ENCODE results near the gene ADTRP. TPM values are rescaled to one million over a fixed set of nuclear protein-coding genes. Genes with fewer than 3 reads are reported as not detected.

The ADTRP gene
- total and polyA plus RNA-seq, 2 experiments from 2014 or later, result 1.3 to 2.6 TPM

GRCh38 chr6:11784341-11784740, 5.7 kb upstream of the ADTRP start:
- H3K4me2 ChIP-seq (ENCODE audit: unreplicated experiment), result no peak overlapping the region
- in situ Hi-C loops (cut with MboI), result no loop called here
- H2AFZ ChIP-seq, result no peak overlapping the region
- WGBS, 2 experiments (ENCODE audit: low coverage in 1 of 2, low lambda C conversion rate in 2 of 2, missing lambda C conversion rate in 2 of 2), result 67 to 69% methylated on average over 7 of the region's 7 CpGs
- H3F3A ChIP-seq (ENCODE audit: insufficient read depth), result no peaks in the 10 kb centered on the region
- H3K36me3 ChIP-seq (ENCODE audit: low read depth), result no peaks in the 10 kb centered on the region
- H3K9me3 ChIP-seq (ENCODE audit: low read depth), result no peaks in the 10 kb centered on the region
- H3K9me2 ChIP-seq (ENCODE audit: insufficient read depth), result no peaks in the 10 kb centered on the region
- H3K27me3 ChIP-seq (replicated peaks; ENCODE audit: insufficient read depth), result no peaks in the 10 kb centered on the region
- no peaks in the 10 kb centered on the region for H3K79me2 ChIP-seq (ENCODE audit: insufficient read depth)
- no peaks in the 10 kb centered on the region for H3K4me1 ChIP-seq (ENCODE audit: insufficient read depth)
- no peak overlapping the region for H3K9ac ChIP-seq
- H3K27ac ChIP-seq, result no peak overlapping the region
- TF ChIP-seq EZH2 (IDR thresholded peaks at IDR 0.05; ENCODE audit: insufficient read depth, poor library complexity, severe bottlenecking) (no peak), EZH2phosphoT487 (IDR thresholded peaks at IDR 0.05; ENCODE audit: insufficient read depth, low read depth) (no peak)
- H3K4me3 ChIP-seq, result no peak overlapping the region
- no peak for DNase-seq
- no peaks in the 10 kb centered on the region for H4K20me1 ChIP-seq (ENCODE audit: insufficient read depth)

GRCh38 chr6:11783524-11784064, 5.0 kb upstream of the ADTRP start:
- Histone ChIP-seq H3K9me2 (ENCODE audit: insufficient read depth) (no peaks in the 10 kb centered on the region), H3F3A (ENCODE audit: insufficient read depth) (no peaks in the 10 kb centered on the region), H3K27ac (no peak overlapping the region), H3K36me3 (ENCODE audit: low read depth) (no peaks in the 10 kb centered on the region), H3K9ac (no peak overlapping the region), H2AFZ (no peak overlapping the region), H3K9me3 (ENCODE audit: low read depth) (no peaks in the 10 kb centered on the region), H3K4me1 (ENCODE audit: insufficient read depth) (no peaks in the 10 kb centered on the region), H3K27me3 (replicated peaks; ENCODE audit: insufficient read depth) (no peaks in the 10 kb centered on the region), H3K4me3 (no peak overlapping the region), H3K4me2 (ENCODE audit: unreplicated experiment) (no peak overlapping the region), H4K20me1 (ENCODE audit: insufficient read depth) (no peaks in the 10 kb centered on the region), H3K79me2 (ENCODE audit: insufficient read depth) (no peaks in the 10 kb centered on the region)
- TF ChIP-seq EZH2 (IDR thresholded peaks at IDR 0.05; ENCODE audit: insufficient read depth, poor library complexity, severe bottlenecking) (no peak), EZH2phosphoT487 (IDR thresholded peaks at IDR 0.05; ENCODE audit: insufficient read depth, low read depth) (no peak)
- in situ Hi-C loops (cut with MboI), result no loop called here
- WGBS, 2 experiments (ENCODE audit: low coverage in 1 of 2, low lambda C conversion rate in 2 of 2, missing lambda C conversion rate in 2 of 2), result 66 to 75% methylated on average over 6 of the region's 6 CpGs
- DNase-seq, result no peak

DNA sequence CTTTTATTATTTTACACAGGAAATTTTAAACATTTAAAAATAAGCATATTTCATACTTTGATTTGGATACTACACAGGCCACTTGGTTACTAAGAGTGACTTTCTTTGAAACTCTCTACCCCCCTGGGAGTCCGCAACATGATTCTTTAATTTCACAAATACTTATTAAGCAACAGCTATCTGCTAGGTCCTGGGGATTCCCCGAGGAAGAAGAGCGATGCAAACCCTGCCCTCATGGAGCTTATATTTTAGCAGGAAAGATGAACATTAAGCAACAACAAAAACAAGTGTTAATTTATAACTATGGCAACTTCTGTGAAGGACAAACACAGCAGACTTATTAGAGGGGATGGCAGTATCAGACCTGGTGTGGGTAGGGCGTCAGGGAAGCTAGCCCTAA, 3.9 kb upstream of the ADTRP start:
- no peak overlapping the region for H3K9ac ChIP-seq
- H3F3A ChIP-seq (ENCODE audit: insufficient read depth), result no peaks in the 10 kb centered on the region
- no peak overlapping the region for H3K4me3 ChIP-seq
- H2AFZ ChIP-seq, result no peak overlapping the region
- no peaks in the 10 kb centered on the region for H3K9me2 ChIP-seq (ENCODE audit: insufficient read depth)
- no peaks in the 10 kb centered on the region for H3K36me3 ChIP-seq (ENCODE audit: low read depth)
- H3K4me1 ChIP-seq (ENCODE audit: insufficient read depth), result no peaks in the 10 kb centered on the region
- 83 to 89% methylated on average over 4 of the region's 4 CpGs for WGBS, 2 experiments (ENCODE audit: low coverage in 1 of 2, low lambda C conversion rate in 2 of 2, missing lambda C conversion rate in 2 of 2)
- H3K79me2 ChIP-seq (ENCODE audit: insufficient read depth), result no peaks in the 10 kb centered on the region
- H3K9me3 ChIP-seq (ENCODE audit: low read depth), result no peaks in the 10 kb centered on the region
- TF ChIP-seq EZH2phosphoT487 (IDR thresholded peaks at IDR 0.05; ENCODE audit: insufficient read depth, low read depth), result no peak
- TF ChIP-seq EZH2 (IDR thresholded peaks at IDR 0.05; ENCODE audit: insufficient read depth, poor library complexity, severe bottlenecking), result no peak
- H4K20me1 ChIP-seq (ENCODE audit: insufficient read depth), result no peaks in the 10 kb centered on the region
- H3K4me2 ChIP-seq (ENCODE audit: unreplicated experiment), result no peak overlapping the region
- no peaks in the 10 kb centered on the region for H3K27me3 ChIP-seq (replicated peaks; ENCODE audit: insufficient read depth)
- in situ Hi-C loops (cut with MboI), result no loop called here
- no peak overlapping the region for H3K27ac ChIP-seq
- no peak for DNase-seq

GRCh38 chr6:11780097-11780428, 1.5 kb upstream of the ADTRP start:
- H3K79me2 ChIP-seq (ENCODE audit: insufficient read depth), result no peaks in the 10 kb centered on the region
- TF ChIP-seq EZH2phosphoT487 (IDR thresholded peaks at IDR 0.05; ENCODE audit: insufficient read depth, low read depth) (no peak), EZH2 (IDR thresholded peaks at IDR 0.05; ENCODE audit: insufficient read depth, poor library complexity, severe bottlenecking) (no peak)
- H3K4me3 ChIP-seq, result no peak overlapping the region
- no peak overlapping the region for H3K9ac ChIP-seq
- H3K4me1 ChIP-seq (ENCODE audit: insufficient read depth), result no peaks in the 10 kb centered on the region
- H3K9me3 ChIP-seq (ENCODE audit: low read depth), result no peaks in the 10 kb centered on the region
- H2AFZ ChIP-seq, result no peak overlapping the region
- H3F3A ChIP-seq (ENCODE audit: insufficient read depth), result no peaks in the 10 kb centered on the region
- H4K20me1 ChIP-seq (ENCODE audit: insufficient read depth), result no peaks in the 10 kb centered on the region
- no peaks in the 10 kb centered on the region for H3K36me3 ChIP-seq (ENCODE audit: low read depth)
- H3K27me3 ChIP-seq (replicated peaks; ENCODE audit: insufficient read depth), result no peaks in the 10 kb centered on the region
- H3K9me2 ChIP-seq (ENCODE audit: insufficient read depth), result no peaks in the 10 kb centered on the region
- no peak for DNase-seq
- H3K27ac ChIP-seq, result no peak overlapping the region
- in situ Hi-C loops (cut with MboI), result no loop called here
- 15 to 31% methylated on average over 2 of the region's 2 CpGs for WGBS, 2 experiments (ENCODE audit: low coverage in 1 of 2, low lambda C conversion rate in 2 of 2, missing lambda C conversion rate in 2 of 2)
- no peak overlapping the region for H3K4me2 ChIP-seq (ENCODE audit: unreplicated experiment)
